HG03280 (cell line): Measurements from ENCODE around the gene SETD3.
"Not testable (repeated sequence)": the region's sequence is repeated elsewhere in the genome, so short reads cannot be mapped to it uniquely, and the experiment has no call there.

Experiments
- ATAC-seq: cut with Tn5 transposase; IDR thresholded peaks from one replicate; pipeline ENCODE4 v1.9.1; 2021; ENCODE audit warnings: mild to moderate bottlenecking, moderate library complexity; ENCODE audit not compliant: unreplicated experiment

SETD3 gene

DNA sequence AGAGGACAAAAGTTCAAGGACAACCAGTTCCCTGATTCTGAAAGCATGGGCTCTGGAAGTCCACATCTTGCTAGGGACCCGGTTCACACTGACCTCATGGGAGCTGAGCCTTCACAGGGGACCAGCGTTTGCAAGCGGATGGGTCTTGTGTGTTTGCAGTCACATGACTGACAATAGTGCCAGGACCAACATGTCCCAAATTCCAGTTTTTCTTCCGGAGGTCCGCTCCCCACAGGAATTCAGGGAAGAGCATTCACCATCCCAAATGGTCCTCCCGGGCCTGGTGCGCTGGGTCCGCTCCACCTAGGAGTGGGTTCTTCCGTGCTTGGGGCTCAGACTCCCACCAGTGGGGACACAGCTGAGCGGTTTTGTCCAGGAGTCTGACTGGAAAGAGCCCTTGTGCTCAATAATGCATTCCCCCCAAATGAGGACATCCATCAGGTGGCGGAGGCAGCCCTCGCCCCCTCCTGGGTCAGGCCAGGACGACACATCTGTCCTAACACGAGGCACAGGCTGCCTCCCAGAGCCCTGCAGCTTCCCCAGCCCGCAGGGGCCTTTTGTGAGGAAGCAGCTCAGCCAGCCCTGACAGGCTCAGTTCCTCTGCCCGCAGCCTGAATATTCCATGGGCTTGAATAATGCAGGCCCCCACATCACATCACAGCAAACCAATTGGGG, 116.9 kb downstream of the SETD3 start:
- ATAC-seq, result no peak

DNA sequence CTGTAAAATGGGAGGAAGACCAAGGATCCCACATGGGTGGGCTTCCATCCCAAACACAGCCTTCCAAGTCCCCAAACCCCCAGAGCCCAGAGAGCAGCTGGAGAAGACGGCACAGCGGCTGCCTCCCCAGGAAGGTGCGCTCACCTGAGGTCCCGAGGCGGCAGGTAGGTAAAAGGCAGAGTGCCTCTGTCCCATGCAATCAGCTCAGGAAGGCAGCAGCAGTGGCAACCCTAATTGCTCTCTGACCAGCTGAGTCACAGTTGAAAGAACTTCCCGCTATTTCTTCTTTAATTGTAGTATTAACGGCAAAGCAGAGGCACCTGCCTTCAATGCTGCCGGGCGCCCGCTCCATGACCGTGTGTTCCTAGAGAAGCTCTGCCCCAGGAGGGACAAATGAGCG, 117.6 kb downstream of the SETD3 start:
- ATAC-seq, result no peak

GRCh38 chr14:99361596-99362215, 119.0 kb downstream of the SETD3 start:
- no peak for ATAC-seq

GRCh38 chr14:99360774-99361595, 119.7 kb downstream of the SETD3 start:
- no peak for ATAC-seq

GRCh38 chr14:99359906-99360305, 120.8 kb downstream of the SETD3 start:
- ATAC-seq, result no peak

GRCh38 chr14:99357916-99358390, 122.7 kb downstream of the SETD3 start:
- ATAC-seq, result no peak

GRCh38 chr14:99357151-99357915, 123.3 kb downstream of the SETD3 start:
- ATAC-seq, result no peak

- ATAC-seq, result no peak
Observed at GRCh38 chr14:99356031-99356608, 124.5 kb downstream of the SETD3 start.

GRCh38 chr14:99354166-99354875, 126.3 kb downstream of the SETD3 start:
- no peak for ATAC-seq

GRCh38 chr14:99352688-99353280, 127.9 kb downstream of the SETD3 start:
- ATAC-seq, result no peak

GRCh38 chr14:99351166-99352007, 129.3 kb downstream of the SETD3 start:
- no peak for ATAC-seq

DNA sequence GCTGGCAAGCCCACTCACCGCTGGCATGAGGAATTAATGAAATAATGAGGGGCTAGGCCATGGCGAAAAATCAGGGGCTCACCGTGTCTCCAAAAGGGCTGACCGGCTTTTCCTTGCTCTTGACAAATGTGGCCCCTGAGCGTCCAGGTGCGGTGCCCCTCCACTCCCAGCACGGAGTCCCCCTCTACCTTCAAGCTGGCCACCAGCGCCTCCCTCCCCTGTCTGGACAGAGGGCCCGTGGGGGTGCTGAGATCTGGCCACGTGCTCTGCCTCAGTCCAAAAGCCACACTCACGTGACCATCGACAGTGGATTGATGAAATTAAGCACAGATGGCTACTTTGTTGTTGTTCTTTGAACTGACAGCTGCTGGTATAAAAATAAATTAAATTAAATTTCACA, 129.9 kb downstream of the SETD3 start:
- no peak for ATAC-seq

DNA sequence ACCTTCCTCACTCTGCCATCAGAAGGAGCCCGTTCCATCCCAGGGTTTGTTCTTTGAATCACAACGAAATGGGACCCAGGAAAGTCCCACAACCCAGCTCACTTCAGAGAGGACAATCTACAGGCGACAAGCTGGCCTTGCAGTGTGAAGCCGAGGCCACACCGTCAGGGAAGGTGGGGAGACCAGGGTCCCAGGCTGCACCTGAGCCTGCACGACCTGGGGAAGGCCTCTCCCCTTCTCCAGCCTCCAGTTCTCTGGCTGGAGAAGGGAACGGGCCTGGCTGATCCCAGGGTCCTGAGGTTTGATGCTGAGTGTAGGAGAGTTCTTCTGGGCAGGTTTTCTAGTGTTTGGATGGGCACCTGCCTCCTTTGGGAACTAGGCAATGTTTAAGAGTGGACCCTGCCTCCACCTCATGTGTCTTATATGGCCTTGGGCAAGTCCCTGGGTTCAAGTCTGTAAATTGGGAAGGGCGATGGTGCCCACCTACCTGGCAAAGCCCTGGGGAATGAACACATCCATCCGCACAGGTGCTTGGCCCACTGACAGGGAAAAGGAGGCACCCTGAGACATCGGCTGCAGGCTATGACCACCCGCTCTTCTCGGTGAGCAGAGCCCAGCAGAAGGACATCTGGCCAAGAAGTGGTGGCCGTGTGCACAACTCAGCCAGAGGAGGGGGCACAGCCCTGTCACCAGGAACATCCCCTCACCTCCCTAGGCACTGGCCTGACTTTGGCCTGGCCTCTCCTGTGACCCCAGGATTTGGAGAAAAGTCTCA, 130.8 kb downstream of the SETD3 start:
- ATAC-seq, result no peak

GRCh38 chr14:99348816-99349614, 131.6 kb downstream of the SETD3 start:
- no peak for ATAC-seq

GRCh38 chr14:99348231-99348630, 132.4 kb downstream of the SETD3 start:
- ATAC-seq, result not testable (repeated sequence)
